ENCODE results near the gene ADRM1.

The ADRM1 gene

DNA sequence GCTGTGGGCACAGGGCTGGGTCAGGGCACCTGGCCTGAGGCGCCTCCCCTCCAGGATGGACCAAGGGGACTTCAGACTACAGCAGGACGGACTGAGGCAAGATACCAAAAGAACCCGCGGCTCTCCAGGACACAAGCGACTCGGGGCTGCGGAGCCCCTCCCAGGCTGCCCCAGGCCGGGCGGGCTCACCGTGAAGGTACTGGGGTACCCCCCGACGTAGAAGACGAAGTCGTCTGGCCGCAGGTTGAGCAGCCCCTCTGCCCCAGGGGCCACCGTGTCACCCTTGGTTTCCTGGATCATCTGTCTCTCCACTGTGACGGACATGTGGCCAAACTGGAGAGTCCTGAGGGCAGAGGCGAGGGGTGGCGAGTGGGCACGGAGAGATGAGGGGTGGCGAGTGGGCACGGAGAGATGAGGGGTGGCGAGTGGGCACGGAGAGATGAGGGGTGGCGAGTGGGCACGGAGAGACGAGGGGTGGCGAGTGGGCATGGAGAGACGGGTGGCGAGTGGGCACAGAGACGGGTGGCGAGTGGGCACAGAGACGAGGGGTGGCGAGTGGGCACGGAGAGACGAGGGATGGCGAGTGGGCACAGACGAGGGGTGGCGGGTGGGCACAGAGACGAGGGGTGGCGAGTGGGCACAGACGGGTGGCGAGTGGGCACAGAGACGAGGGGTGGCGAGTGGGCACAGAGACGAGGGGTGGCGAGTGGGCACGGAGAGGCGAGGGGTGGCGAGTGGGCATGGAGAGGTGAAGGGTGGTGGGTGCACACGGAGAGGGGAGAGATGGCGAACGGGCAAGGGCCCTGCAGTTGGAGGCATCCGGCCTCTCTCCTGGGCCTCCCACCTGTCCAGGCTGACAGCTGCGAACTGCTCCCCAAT is 10.9 kb downstream of the ADRM1 start:
- TF ChIP-seq, protein P1, sequence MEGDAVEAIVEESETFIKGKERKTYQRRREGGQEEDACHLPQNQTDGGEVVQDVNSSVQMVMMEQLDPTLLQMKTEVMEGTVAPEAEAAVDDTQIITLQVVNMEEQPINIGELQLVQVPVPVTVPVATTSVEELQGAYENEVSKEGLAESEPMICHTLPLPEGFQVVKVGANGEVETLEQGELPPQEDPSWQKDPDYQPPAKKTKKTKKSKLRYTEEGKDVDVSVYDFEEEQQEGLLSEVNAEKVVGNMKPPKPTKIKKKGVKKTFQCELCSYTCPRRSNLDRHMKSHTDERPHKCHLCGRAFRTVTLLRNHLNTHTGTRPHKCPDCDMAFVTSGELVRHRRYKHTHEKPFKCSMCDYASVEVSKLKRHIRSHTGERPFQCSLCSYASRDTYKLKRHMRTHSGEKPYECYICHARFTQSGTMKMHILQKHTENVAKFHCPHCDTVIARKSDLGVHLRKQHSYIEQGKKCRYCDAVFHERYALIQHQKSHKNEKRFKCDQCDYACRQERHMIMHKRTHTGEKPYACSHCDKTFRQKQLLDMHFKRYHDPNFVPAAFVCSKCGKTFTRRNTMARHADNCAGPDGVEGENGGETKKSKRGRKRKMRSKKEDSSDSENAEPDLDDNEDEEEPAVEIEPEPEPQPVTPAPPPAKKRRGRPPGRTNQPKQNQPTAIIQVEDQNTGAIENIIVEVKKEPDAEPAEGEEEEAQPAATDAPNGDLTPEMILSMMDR (IDR thresholded peaks at IDR 0.05; ENCODE audit: low read depth, low read length): no peak
- DNase-seq (ENCODE audit: low read depth in 2 of 2): no peak
- H3K4me3 ChIP-seq (replicated peaks in 1 of 2; ENCODE audit: low read depth in 2 of 2, low read length in 2 of 2): no peak overlapping the region

DNA sequence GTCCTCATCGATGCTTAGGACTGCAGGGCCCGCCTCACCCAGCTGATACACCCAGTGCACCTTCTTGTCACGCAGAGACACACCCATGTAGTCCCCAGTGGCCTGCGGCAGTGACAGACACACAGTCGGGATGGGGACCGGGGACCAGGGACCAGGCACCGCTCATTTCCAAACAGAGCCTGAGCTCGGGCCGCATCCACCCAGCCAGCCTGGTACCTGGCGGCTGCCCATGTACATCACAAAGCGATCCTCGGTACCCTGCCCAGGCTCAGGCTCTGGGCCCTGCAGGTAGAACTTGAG is 11.5 kb downstream of the ADRM1 start:
- DNase-seq (ENCODE audit: low read depth in 2 of 2): no peak

GRCh38 chr20:62314711-62315302 is 12.0 kb downstream of the ADRM1 start:
- no peak overlapping the region for H3K4me3 ChIP-seq (replicated peaks in 1 of 2; ENCODE audit: low read depth in 2 of 2, low read length in 2 of 2)
- no peak for DNase-seq (ENCODE audit: low read depth in 2 of 2)
- TF ChIP-seq, protein P1 (IDR thresholded peaks at IDR 0.05; ENCODE audit: low read depth, low read length): no peak

More for the DNA sequence above, 11.5 kb downstream of the ADRM1 start:
- TF ChIP-seq, protein P1 (IDR thresholded peaks at IDR 0.05; ENCODE audit: low read depth, low read length): no peak
- H3K4me3 ChIP-seq (replicated peaks in 1 of 2; ENCODE audit: low read depth in 2 of 2, low read length in 2 of 2): no peak overlapping the region

DNA sequence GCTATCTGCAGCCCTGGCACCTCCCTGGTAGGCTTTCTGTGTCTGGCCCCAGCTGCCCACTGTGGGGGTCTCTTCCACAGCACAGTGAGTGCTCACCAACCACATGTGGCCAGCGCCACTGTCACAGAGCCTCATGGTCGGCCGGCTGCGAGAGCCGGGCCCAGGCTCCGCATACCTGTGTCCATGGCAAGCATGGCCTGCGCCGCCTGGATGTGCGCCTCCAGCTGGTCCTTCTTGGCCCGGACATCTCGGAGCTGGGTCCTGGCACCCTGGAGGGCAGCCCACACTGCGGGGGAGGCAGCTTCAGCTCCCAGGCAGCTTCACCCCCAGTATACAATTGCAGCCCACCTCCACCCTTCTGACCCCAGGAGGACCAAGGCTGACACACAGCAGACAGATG is 13.0 kb downstream of the ADRM1 start:
- no peak for DNase-seq (ENCODE audit: low read depth in 2 of 2)
- TF ChIP-seq, protein P1 (IDR thresholded peaks at IDR 0.05; ENCODE audit: low read depth, low read length): no peak
- no peak overlapping the region for H3K4me3 ChIP-seq (replicated peaks in 1 of 2; ENCODE audit: low read depth in 2 of 2, low read length in 2 of 2)

DNA sequence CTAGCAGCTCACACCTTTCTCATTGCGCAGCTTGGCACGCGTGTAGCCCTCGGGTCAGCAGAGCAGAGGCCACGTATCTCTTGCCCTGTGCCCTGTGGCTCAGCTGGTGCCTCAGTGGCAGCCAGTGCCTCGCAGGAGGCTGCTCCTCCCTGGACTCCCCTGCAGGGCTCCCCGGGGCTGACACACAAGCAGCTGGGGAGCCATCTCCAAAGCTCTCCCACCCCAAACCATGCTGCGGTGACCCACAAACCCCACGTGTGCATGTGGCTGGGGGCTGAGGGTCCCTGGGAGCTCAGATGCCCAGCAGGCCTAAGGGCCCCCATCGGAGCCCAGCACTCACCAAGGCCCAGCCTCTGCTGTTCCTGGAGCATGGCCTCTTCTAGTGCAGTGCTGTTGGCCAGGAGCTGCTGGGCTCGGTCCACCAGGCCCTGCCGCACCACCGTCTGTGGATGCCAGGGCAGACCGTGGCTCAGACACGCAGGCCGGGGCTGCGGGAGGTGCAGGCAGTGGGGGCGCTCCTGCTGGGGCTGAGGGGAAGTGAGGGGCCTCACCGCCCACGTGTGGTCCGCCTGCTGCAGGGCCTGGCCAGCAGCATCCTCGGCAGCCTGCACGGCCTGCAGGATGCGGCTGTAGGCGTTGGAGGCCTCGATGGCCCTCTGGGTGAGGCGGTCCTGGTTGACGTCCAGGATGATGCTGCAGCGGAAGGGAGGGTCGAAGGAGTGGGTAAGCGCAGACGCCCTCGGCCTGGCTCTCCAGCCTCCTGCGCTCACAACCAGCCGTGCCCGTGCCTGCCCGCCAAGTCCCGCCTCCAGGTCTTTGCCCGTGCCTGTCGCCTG is 13.8 kb downstream of the ADRM1 start:
- no peak overlapping the region for H3K4me3 ChIP-seq (replicated peaks in 1 of 2; ENCODE audit: low read depth in 2 of 2, low read length in 2 of 2)
- no peak for DNase-seq (ENCODE audit: low read depth in 2 of 2)
- TF ChIP-seq, protein P1 (IDR thresholded peaks at IDR 0.05; ENCODE audit: low read depth, low read length): no peak

DNA sequence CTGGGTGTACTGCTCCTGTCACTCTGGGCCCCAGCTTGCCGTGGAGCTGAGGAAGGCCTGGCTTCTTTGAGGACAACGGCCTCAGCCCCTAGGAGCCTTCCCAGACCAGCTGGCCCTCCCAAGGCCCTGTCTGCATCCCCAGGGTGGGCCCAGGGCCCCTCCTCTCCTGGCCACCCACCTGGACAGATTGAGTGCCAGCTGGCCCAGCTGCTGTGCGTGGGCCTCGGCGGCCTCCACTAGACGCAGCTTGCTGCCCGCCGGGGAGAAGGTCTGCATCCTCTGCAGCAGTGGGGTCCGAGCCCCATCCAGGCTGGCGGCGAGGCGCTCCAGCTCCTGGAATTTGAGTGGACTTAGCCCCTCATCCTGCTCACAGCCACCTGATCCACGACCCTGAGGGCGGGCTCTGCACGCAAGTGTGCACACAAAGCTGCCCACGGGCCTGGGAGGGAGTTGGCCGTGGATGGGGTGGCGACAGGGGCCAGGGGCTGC is 14.4 kb downstream of the ADRM1 start:
- TF ChIP-seq, protein P1 (IDR thresholded peaks at IDR 0.05; ENCODE audit: low read depth, low read length): no peak
- no peak overlapping the region for H3K4me3 ChIP-seq (replicated peaks in 1 of 2; ENCODE audit: low read depth in 2 of 2, low read length in 2 of 2)
- DNase-seq (ENCODE audit: low read depth in 2 of 2): no peak
